Endothelial cell of umbilical vein (primary cell): Measurements from ENCODE around the gene GP9. TPM values are rescaled to one million over a fixed set of nuclear protein-coding genes. Genes with fewer than 3 reads are reported as not detected.

Experiments used
- BruUV-seq: library from RNA; stranded (reverse); fragments of 400-500 nt; replicated peaks from 2 replicates; lab custom pipeline; 2021; lab: Mats Ljungman, UMichigan
- CTCF ChIA-PET: fragments of 300-600, 350-600 bp; sonication (Branson Sonifier 250); formaldehyde crosslinking; loops from one replicate; lab custom pipeline; 2021; ENCODE audit warnings: antibody characterized with exemption, inconsistent platforms; lab: Charles Lee
- POLR2A ChIA-PET: fragments of 300-600, 350-600 bp; sonication (Branson Sonifier 250); formaldehyde crosslinking; loops from one replicate; lab custom pipeline; 2021; ENCODE audit warnings: antibody characterized with exemption, inconsistent platforms; lab: Charles Lee
- DNase-seq: peaks from one replicate; pipeline ENCODE4 v3.0.0-alpha.2; 2011; ENCODE audit warnings: low read depth, low spot score
- FAIRE-seq: peaks from 2 replicates; lab custom pipeline; 2011; peaks lifted over from hg19 to GRCh38; lab: Jason Lieb, UNC
- H2AFZ ChIP-seq: 2 replicates; pipeline ENCODE4 v1.6.0; 2012; ENCODE audit warnings: low read depth, low read length, control low read depth, inconsistent platforms
- H3K27ac ChIP-seq: 2 replicates; pipeline ENCODE4 v1.5.1; 2011; ENCODE audit warnings: low read depth, mild to moderate bottlenecking, control low read depth, low read length, moderate library complexity; ENCODE audit not compliant: insufficient read depth
- H3K27me3 ChIP-seq, 2 experiments: 2 replicates each; pipeline versions ENCODE4 v1.6.0 to v1.6.1; 2011; ENCODE audit warnings: low read length in 2 of 2, mixed read lengths in 1 of 2; ENCODE audit not compliant: control insufficient read depth in 2 of 2, insufficient read depth in 2 of 2
- H3K36me3 ChIP-seq, 2 experiments: 2 replicates in 1 of 2; 3 replicates in 1 of 2; pipeline ENCODE4 v1.5.1; 2011; ENCODE audit warnings: low read length in 2 of 2, mild to moderate bottlenecking in 1 of 2, moderate library complexity in 1 of 2; ENCODE audit not compliant: control insufficient read depth in 2 of 2, insufficient read depth in 2 of 2; ENCODE audit errors: extremely low read depth in 1 of 2
- H3K4me1 ChIP-seq: 3 replicates; pipeline ENCODE4 v1.5.1; 2011; ENCODE audit warnings: mild to moderate bottlenecking, low read length; ENCODE audit not compliant: control insufficient read depth, insufficient read depth; ENCODE audit errors: extremely low read depth
- H3K4me2 ChIP-seq: 2 replicates; pipeline ENCODE4 v1.6.1; 2011; ENCODE audit warnings: low read length, control low read depth, mixed read lengths; ENCODE audit not compliant: insufficient read depth
- H3K4me3 ChIP-seq, 3 experiments: fragments of 200-600 bp in 1 of 3; sonication (generic), shearing (Covaris generic) in 1 of 3; replicated peaks in 1 of 3; 2 replicates each; pipeline ENCODE4 v1.5.1; 2011 to 2016; ENCODE audit warnings: control low read depth in 3 of 3, low read length in 3 of 3, mild to moderate bottlenecking in 2 of 3, inconsistent platforms in 1 of 3, low read depth in 1 of 3, moderate library complexity in 1 of 3; ENCODE audit not compliant: insufficient read depth in 1 of 3
- H3K79me2 ChIP-seq: 2 replicates; pipeline ENCODE4 v1.6.0; 2012; ENCODE audit warnings: low read length, inconsistent platforms; ENCODE audit not compliant: control insufficient read depth, insufficient read depth
- H3K9ac ChIP-seq: replicated peaks from 2 replicates; pipeline ENCODE3; 2011; ENCODE audit warnings: low read length, control low read depth; ENCODE audit not compliant: insufficient read depth; ENCODE audit errors: extremely low read depth
- H3K9me1 ChIP-seq: replicated peaks from 3 replicates; pipeline ENCODE4 v1.6.0; 2011; ENCODE audit warnings: mild to moderate bottlenecking, low read length; ENCODE audit not compliant: control insufficient read depth, insufficient read depth; ENCODE audit errors: extremely low read depth
- H3K9me3 ChIP-seq: replicated peaks from 2 replicates; pipeline ENCODE4 v1.5.1; 2012; ENCODE audit warnings: low read length, inconsistent platforms; ENCODE audit not compliant: control insufficient read depth, insufficient read depth
- H4K20me1 ChIP-seq: replicated peaks from 2 replicates; pipeline ENCODE3; 2011; ENCODE audit warnings: mild to moderate bottlenecking, low read length; ENCODE audit not compliant: control insufficient read depth, insufficient read depth; ENCODE audit errors: extremely low read depth
- CTCF ChIP-seq, 2 donors: IDR thresholded peaks; 1 replicate in 1 of 2; 2 replicates in 1 of 2; pipeline ENCODE4 v1.5.1; 2011; ENCODE audit warnings: low read length in 2 of 2, mild to moderate bottlenecking in 2 of 2, moderate library complexity in 2 of 2, control low read depth in 1 of 2, inconsistent platforms in 1 of 2, low read depth in 1 of 2; ENCODE audit not compliant: insufficient read depth in 1 of 2; ENCODE audit errors: extremely low read depth in 1 of 2
- EZH2 ChIP-seq: IDR thresholded peaks from 2 replicates; pipeline ENCODE4 v1.6.1; 2012; ENCODE audit warnings: borderline replicate concordance, low read depth, mild to moderate bottlenecking, moderate library complexity, low read length, inconsistent platforms; ENCODE audit not compliant: severe bottlenecking
- FOS ChIP-seq: IDR thresholded peaks from 2 replicates; pipeline ENCODE4 v1.6.1; 2011; ENCODE audit warnings: mild to moderate bottlenecking, low read length, moderate library complexity, borderline replicate concordance; ENCODE audit not compliant: insufficient read depth
- GATA2 ChIP-seq: IDR thresholded peaks from 2 replicates; pipeline ENCODE4 v1.7.0; 2011; ENCODE audit warnings: low read depth, mild to moderate bottlenecking, moderate library complexity, mixed read lengths, low read length; ENCODE audit not compliant: insufficient read length, insufficient read depth
- JUN ChIP-seq: IDR thresholded peaks from 2 replicates; pipeline ENCODE4 v1.6.1; 2011; ENCODE audit warnings: borderline replicate concordance, low read depth; ENCODE audit not compliant: insufficient read length, insufficient read depth
- MAX ChIP-seq: IDR thresholded peaks from 2 replicates; pipeline ENCODE4 v1.6.1; 2011; ENCODE audit not compliant: insufficient read depth, insufficient read length
- MYC ChIP-seq: IDR thresholded peaks from one replicate; pipeline ENCODE4 v1.6.1; 2011; ENCODE audit warnings: mild to moderate bottlenecking, low read depth, low read length
- POLR2A ChIP-seq: IDR thresholded peaks from 2 replicates; pipeline ENCODE4 v1.6.1; 2012; ENCODE audit warnings: low read depth, mild to moderate bottlenecking, control low read depth, low read length
- POLR2AphosphoS5 ChIP-seq: IDR thresholded peaks from 2 replicates; pipeline ENCODE4 v1.6.1; 2012; ENCODE audit warnings: low read depth, mild to moderate bottlenecking, control low read depth, low read length, moderate library complexity; ENCODE audit not compliant: insufficient read depth
- dilution Hi-C: fragments of 300-500 bp; cut with MboI; formaldehyde crosslinking; loops from one replicate; pipeline ENCODE4 v1.15.0; 2019; ENCODE audit warnings: low sequenced_read_pairs; ENCODE audit not compliant: extremely low pct_ligation_motif_present
- intact Hi-C: fragments of 100-400 bp; cut with micrococcal nuclease; formaldehyde crosslinking; loops from one replicate; pipeline ENCODE4 v1.10.0; 2022
- polyA plus RNA-seq, 4 experiments: library from polyadenylated mRNA; depleted of rRNA in 3 of 4; stranded (reverse) in 3 of 4; unstranded in 1 of 4; fragments of >200 nt; gene quantifications; 2 replicates each; pipeline versions ENCODE4 v1.2.1 to v1.2.3, GENCODE V29; 2011 to 2012; ENCODE audit warnings: missing spikeins in 1 of 4
- total RNA-seq: library from RNA; stranded (reverse); gene quantifications from 2 replicates; pipeline ENCODE4 v1.2.3, GENCODE V29; 2021

GP9 gene
- total and polyA plus RNA-seq, 2 donors (not counting 3 experiments of a cell fraction or from before 2014, with no cell fraction given) = not detected

- no TSS peak for BruUV-seq
- TF ChIP-seq MAX (no peak), EZH2 (no peak), GATA2 (no peak), JUN (no peak), POLR2AphosphoS5 (no peak), POLR2A (no peak), MYC (no peak), CTCF (IDR thresholded peaks at IDR 0.05; ENCODE audit: extremely low read depth in 1 of 2, insufficient read depth in 1 of 2, low read depth in 1 of 2, low read length in 2 of 2) (no peak), FOS (no peak)
- ChIA-PET POLR2A (interaction anchor here (1.2 kb wide), 1 partner anchor 107 kb away, joined by 4 read pairs; the partner anchor contains the start of gene RAB43), CTCF (interaction anchor here (1.7 to 4.7 kb wide), 10 partner anchors 10 to 231 kb away, joined by 7 to 54 read pairs (median 14); partner anchors contain the start of genes CFAP92 and RAB43)
- no peaks in the 10 kb centered on the region for H3K9me3 ChIP-seq
- no peaks in the 10 kb centered on the region for H3K36me3 ChIP-seq
- intact Hi-C loops (loop anchor here (1.0 to 2.0 kb wide), 3 partner anchors 10 to 14 kb away; partner anchors contain the start of gene EFCC1), dilution Hi-C loops (no loop called here)
- FAIRE-seq (peak; percentile 31), DNase-seq (no peak)
- H3K4me1 ChIP-seq = peaks cover 33% of the 10 kb centered on the region
- H3K27me3 ChIP-seq = no peaks in the 10 kb centered on the region
- no peak overlapping the region for H3K4me2 ChIP-seq
- H3K4me3 ChIP-seq = no peak overlapping the region
- H4K20me1 ChIP-seq = no peaks in the 10 kb centered on the region
- peak overlapping the region; percentile 33 for H3K9ac ChIP-seq
- H3K9me1 ChIP-seq = no peaks in the 10 kb centered on the region
- peak overlapping the region; percentile 86 for H3K27ac ChIP-seq
- no peaks in the 10 kb centered on the region for H3K79me2 ChIP-seq
- H2AFZ ChIP-seq = peak overlapping the region; percentile 1
Observed at GRCh38 chr3:129014793-129015345, 45.7 kb upstream of the GP9 start.
